Naive B cell (primary cell): ENCODE data around the gene PAK1. TPM values are rescaled to one million over a fixed set of nuclear protein-coding genes. Genes with fewer than 3 reads are reported as not detected.

Experiments used
- ATAC-seq, 2 donors: fragments of 150-1000 bp; cut with Tn5 transposase; 2 replicates each; pipeline ENCODE4 v1.10.0; 2021; ENCODE audit warnings: low read depth in 2 of 2, mild to moderate bottlenecking in 2 of 2, moderate library complexity in 2 of 2
- DNase-seq: peaks from one replicate; pipeline ENCODE4 v3.0.0; 2022
- H3K27ac Mint-ChIP-seq, 6 donors: one replicate each; pipeline ENCODE4 v1.8.0; 2020 to 2022; ENCODE audit warnings: mild to moderate bottlenecking in 6 of 6, mixed read lengths in 6 of 6, moderate library complexity in 5 of 6, inconsistent platforms in 2 of 6
- H3K27me3 Mint-ChIP-seq, 3 donors: one replicate each; pipeline ENCODE4 v1.8.0; 2021 to 2022; ENCODE audit warnings: mixed read lengths in 3 of 3, mild to moderate bottlenecking in 1 of 3
- H3K36me3 Mint-ChIP-seq, 2 donors: one replicate each; pipeline ENCODE4 v1.8.0; 2020 to 2022; ENCODE audit warnings: mixed read lengths in 2 of 2, inconsistent platforms in 1 of 2, mild to moderate bottlenecking in 1 of 2
- H3K4me1 Mint-ChIP-seq, 3 donors: one replicate each; pipeline ENCODE4 v1.8.0; 2020 to 2022; ENCODE audit warnings: mixed read lengths in 3 of 3, inconsistent platforms in 1 of 3, mild to moderate bottlenecking in 1 of 3, moderate library complexity in 1 of 3
- H3K4me3 Mint-ChIP-seq, 8 donors: one replicate each; pipeline ENCODE4 v1.8.0; 2020 to 2022; ENCODE audit warnings: mild to moderate bottlenecking in 8 of 8, mixed read lengths in 8 of 8, moderate library complexity in 8 of 8, inconsistent platforms in 2 of 8
- H3K9me3 Mint-ChIP-seq, 7 donors: one replicate each; pipeline ENCODE4 v1.8.0; 2020 to 2022; ENCODE audit warnings: mixed read lengths in 7 of 7, mild to moderate bottlenecking in 5 of 7, inconsistent platforms in 2 of 7, moderate library complexity in 1 of 7
- polyA plus RNA-seq, 6 donors: library from polyadenylated mRNA; unstranded; fragments of 300-500 nt; fragmentation: Illumina TruSeq; gene quantifications; one replicate each; pipeline ENCODE4 v1.2.3, GENCODE V29; 2021; ENCODE audit warnings: low read depth in 6 of 6

Gene PAK1
- polyA plus RNA-seq: 10 to 100 TPM in 3 of 6 donors, 1 to 10 TPM in 3; 7.4 to 11.9 (median 10.7) TPM

DNA sequence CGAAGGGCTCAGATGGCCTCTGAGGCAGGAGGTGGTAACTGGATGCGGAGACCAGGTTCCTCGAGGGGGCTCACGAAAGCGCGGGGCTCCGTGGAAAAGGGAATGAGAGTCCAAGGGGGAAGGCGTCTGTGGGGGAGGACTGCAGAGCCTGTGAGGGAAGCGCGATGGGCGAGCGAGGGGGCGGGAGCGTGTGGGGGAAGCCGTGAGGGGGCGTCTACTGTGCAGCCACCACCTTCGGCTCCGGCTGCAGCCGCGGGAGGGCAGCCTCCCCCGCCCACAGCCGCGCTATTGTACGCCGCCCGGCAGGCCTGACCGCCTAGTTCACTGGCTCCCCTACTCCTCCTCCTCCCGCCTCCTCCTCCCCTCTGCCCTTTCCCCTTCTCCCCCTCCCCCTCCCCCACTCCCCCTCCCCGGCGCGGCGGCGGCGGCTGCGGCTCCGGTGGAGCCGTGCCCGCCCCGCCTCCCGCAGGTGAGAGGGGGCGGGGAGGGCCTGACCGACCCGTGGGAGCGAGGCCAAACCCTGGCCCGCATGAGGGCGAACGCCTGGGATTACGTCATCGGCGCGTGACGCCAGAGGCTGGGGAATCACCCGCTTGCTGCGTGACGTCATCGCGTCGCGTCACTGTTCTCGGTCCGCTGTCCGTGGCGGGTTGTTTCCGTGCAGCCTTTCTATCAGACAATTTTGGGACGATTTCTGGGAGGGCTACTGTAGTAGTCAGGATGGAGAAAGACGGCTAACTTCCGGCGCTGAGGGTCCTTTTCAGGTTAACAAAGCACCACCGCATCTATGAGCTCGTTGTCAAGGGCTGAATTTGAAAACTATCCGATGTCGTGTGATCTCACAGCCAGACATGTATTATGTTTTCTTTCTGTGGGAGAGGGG lies at the start of gene PAK1:
Gene PAK1, minus strand, starts transcription at position 294 of the 883 bp plus-strand sequence. CDS start 81,574 bp downstream, outside the sequence.
- H3K4me3 Mint-ChIP-seq: peak within 1 kb of the TSS; percentile 74 to 95 (median 91)
- peaks cover 0 to 7% (median 0%) of the 10 kb centered on the region in 3 donors for H3K27me3 Mint-ChIP-seq
- H3K36me3 Mint-ChIP-seq: no peaks in the 10 kb centered on the region
- peak; percentile 93 for DNase-seq
- peaks cover 7 to 12% (median 9%) of the 10 kb centered on the region in 3 donors for H3K4me1 Mint-ChIP-seq
- ATAC-seq: peak; percentile 75
- H3K9me3 Mint-ChIP-seq: no peaks in the 10 kb centered on the region
- H3K27ac Mint-ChIP-seq: peak within 1 kb of the TSS; percentile 97 to 99 (median 99)

DNA sequence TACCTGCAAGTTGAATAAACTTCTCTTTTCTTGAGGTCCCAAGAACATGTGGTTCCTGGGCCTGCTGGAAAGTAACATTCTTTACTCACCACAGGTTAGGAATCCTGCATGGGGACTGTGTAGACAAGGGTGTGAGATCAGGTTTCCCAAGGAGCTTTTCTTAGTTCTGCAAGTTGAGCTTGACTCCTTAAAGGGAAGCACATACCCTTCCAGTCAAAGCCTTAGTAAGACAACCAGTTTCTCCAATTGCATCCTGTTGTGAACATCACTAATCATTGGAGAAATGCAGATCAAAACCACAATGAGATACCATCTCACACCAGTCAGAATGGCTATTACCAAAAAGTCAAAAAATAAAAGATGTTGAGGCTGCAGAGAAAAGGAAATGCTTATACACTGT lies 48.3 kb upstream of the PAK1 start:
- no peaks in the 10 kb centered on the region for H3K27me3 Mint-ChIP-seq
- no peak overlapping the region for H3K27ac Mint-ChIP-seq
- H3K4me3 Mint-ChIP-seq: no peak overlapping the region
- H3K4me1 Mint-ChIP-seq: peaks cover 7 to 14% (median 8%) of the 10 kb centered on the region in 3 donors
- no peak for ATAC-seq
- H3K9me3 Mint-ChIP-seq: peaks cover 0 to 2% (median 0%) of the 10 kb centered on the region in 7 donors
- no peak for DNase-seq
- no peaks in the 10 kb centered on the region for H3K36me3 Mint-ChIP-seq

DNA sequence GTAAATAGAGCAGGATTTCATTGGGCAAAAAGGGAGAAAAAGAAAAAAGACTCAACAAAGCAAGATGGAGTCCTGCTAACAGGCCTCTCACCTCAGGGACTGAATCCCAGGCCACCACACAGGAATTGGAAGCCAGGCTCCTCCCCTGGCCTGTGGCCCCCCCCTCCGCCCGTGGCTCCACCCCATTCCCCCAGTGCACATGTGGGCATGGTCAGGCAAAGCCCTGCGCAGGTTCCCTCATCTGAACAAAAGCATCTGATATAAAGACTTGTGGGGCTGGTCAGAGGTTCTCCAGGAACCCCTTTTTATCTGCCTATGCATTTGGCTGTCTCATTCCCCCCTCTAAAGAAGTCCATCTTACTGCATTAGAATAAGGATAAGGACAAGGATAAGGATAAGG lies 46.0 kb upstream of the PAK1 start:
- DNase-seq: no peak
- no peaks in the 10 kb centered on the region for H3K4me1 Mint-ChIP-seq
- H3K9me3 Mint-ChIP-seq: peaks cover 0 to 2% (median 0%) of the 10 kb centered on the region in 7 donors
- no peak overlapping the region for H3K4me3 Mint-ChIP-seq
- no peaks in the 10 kb centered on the region for H3K27me3 Mint-ChIP-seq
- no peak overlapping the region for H3K27ac Mint-ChIP-seq
- ATAC-seq: no peak
- no peaks in the 10 kb centered on the region for H3K36me3 Mint-ChIP-seq

DNA sequence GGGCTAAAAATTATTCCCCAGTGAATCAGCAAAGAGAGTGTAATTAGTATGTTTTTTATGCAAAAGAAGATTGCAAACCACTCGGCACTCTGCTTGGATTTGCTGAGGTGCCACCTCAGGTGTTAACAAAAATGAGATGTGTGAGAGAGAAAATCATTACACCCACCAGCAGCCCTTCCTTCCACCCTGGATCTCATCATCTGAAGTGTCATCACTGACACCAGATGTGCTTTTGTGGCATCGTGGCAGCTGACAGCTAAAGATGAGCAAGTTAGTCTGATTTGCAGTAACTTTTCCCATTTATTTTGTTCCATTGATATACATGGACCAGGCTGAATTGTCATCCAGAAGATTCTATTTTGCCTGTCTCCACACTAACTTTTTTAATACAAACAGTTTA lies 44.6 kb upstream of the PAK1 start:
- no peak for ATAC-seq
- H3K27me3 Mint-ChIP-seq: no peaks in the 10 kb centered on the region
- H3K27ac Mint-ChIP-seq: no peak overlapping the region

DNA sequence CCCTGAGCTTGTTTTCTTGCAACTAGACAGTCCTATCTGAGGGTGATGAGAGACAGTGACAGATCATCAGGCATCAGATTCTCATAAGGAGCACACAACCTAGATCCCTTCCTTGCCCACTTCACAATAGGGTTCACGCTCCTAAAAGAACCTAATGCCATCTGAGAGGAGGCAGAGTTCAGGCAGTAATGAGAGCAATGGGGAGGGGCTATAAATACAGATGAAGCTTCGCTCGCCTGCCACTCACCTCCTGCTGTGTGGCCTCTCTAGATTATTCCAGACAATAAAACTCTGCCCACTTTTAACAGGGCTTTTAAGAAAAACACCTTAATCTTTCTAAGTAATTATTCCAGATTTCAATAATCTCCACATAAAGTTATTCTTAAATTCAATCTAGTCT lies 43.9 kb upstream of the PAK1 start:
- no peak overlapping the region for H3K4me3 Mint-ChIP-seq
- no peak overlapping the region for H3K27ac Mint-ChIP-seq
- no peaks in the 10 kb centered on the region for H3K27me3 Mint-ChIP-seq

More for the DNA sequence above, 44.6 kb upstream of the PAK1 start:
- Mint-ChIP-seq H3K4me1 (no peaks in the 10 kb centered on the region), H3K4me3 (no peak overlapping the region), H3K36me3 (no peaks in the 10 kb centered on the region), H3K9me3 (peaks cover 0 to 2% (median 0%) of the 10 kb centered on the region in 7 donors)
- no peak for DNase-seq

DNA sequence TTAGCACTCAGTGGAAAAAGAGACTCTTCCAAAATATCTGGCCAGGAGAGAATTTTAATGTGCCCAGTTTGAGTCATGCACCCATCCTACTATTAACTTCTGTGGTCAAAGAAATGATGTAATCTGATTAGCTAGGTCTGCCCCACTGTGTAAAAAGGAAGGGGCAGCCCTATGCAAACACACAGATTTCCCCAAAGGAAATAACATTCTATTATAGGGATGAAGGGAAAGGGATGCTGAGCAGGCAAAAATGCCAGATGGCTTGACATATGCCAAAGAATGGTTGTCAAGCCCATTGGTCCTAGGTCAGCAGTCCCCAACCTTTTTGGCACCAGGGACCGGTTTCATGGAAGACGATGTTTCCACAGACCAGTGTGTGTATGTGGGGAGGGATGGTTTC lies 43.3 kb upstream of the PAK1 start:
- H3K27me3 Mint-ChIP-seq: peaks cover 0 to 4% (median 2%) of the 10 kb centered on the region in 3 donors
- H3K4me3 Mint-ChIP-seq: no peak overlapping the region
- H3K9me3 Mint-ChIP-seq: peaks cover 0 to 2% (median 0%) of the 10 kb centered on the region in 7 donors
- no peak overlapping the region for H3K27ac Mint-ChIP-seq
- ATAC-seq (no peak), DNase-seq (no peak)
- H3K4me1 Mint-ChIP-seq: no peaks in the 10 kb centered on the region
- no peaks in the 10 kb centered on the region for H3K36me3 Mint-ChIP-seq

More for the DNA sequence above, 43.9 kb upstream of the PAK1 start:
- no peak for ATAC-seq
- no peaks in the 10 kb centered on the region for H3K4me1 Mint-ChIP-seq
- DNase-seq: no peak
- no peaks in the 10 kb centered on the region for H3K36me3 Mint-ChIP-seq
- peaks cover 0 to 2% (median 0%) of the 10 kb centered on the region in 7 donors for H3K9me3 Mint-ChIP-seq

DNA sequence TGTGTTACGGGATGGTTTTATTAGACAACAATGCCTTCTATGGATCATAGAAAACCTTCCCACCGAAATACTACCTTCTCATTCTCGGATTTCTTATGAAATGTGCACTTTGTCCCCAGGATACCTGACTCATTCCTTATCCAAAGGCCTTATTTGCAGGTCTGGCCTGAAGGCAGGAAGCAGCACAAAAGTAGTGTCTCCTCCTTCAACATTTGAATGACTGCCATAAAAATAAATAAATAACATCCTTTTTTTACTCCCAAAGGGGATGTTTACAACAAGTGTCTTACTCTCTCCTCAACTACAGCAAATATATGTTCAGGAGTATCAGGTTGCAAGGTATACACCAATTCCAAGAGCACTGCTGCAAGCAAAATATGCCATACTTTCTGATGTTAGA lies 41.6 kb upstream of the PAK1 start:
- peaks cover 0 to 11% (median 9%) of the 10 kb centered on the region in 3 donors for H3K27me3 Mint-ChIP-seq
- peaks cover 0 to 2% (median 0%) of the 10 kb centered on the region in 7 donors for H3K9me3 Mint-ChIP-seq
- H3K4me3 Mint-ChIP-seq: no peak overlapping the region
- no peaks in the 10 kb centered on the region for H3K36me3 Mint-ChIP-seq
- ATAC-seq (no peak), DNase-seq (no peak)
- no peaks in the 10 kb centered on the region for H3K4me1 Mint-ChIP-seq
- H3K27ac Mint-ChIP-seq: no peak overlapping the region

DNA sequence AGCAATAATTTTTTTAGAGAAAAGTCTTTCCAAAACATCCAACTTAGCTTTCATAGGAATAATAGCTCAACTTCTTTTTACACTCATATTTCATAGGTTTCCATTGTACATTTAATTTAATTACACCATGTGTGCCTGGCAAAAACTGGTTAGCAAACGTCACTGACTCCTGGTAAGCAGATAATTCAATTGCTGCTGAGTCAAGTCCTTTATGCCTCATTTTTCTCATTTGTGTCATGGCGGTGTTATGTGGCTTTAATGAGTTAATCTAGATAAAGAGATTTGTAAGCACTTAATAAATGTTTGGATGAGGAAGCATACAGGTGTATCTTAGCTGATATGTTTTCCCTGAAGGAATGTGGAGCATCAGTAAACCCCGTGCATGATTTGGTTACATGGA lies 41.2 kb upstream of the PAK1 start:
- Mint-ChIP-seq H3K4me3 (no peak overlapping the region), H3K36me3 (no peaks in the 10 kb centered on the region), H3K27ac (no peak overlapping the region), H3K27me3 (peaks cover 0 to 11% (median 9%) of the 10 kb centered on the region in 3 donors), H3K9me3 (no peaks in the 10 kb centered on the region), H3K4me1 (no peaks in the 10 kb centered on the region)
- DNase-seq (no peak), ATAC-seq (no peak)

DNA sequence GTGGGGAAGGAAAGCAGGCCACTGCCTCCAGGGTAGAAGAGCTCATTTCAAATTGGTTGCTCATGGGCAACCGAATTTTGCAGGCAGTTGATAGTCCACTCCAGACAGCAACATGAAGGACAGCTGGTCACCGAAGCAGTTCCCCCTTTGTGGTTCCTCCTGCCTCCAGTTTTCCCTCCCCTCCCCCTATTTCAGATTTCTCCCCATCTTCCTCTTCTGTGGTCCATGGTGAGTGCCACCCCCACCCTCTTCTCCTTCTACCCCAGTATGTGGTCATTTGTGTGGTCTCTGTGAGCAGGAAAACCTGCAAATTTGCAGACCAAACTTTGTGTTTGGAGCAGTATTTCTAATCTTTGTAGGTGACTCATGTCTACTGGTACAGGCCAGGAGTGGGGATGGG lies 38.2 kb upstream of the PAK1 start:
- Mint-ChIP-seq H3K36me3 (no peaks in the 10 kb centered on the region), H3K27ac (peak overlapping the region in 1 of 6 donors; percentile 73), H3K27me3 (peaks cover 0 to 11% (median 9%) of the 10 kb centered on the region in 3 donors), H3K4me1 (no peaks in the 10 kb centered on the region), H3K4me3 (no peak overlapping the region), H3K9me3 (peaks cover 0 to 7% (median 0%) of the 10 kb centered on the region in 7 donors)
- DNase-seq: no peak
- no peak for ATAC-seq

DNA sequence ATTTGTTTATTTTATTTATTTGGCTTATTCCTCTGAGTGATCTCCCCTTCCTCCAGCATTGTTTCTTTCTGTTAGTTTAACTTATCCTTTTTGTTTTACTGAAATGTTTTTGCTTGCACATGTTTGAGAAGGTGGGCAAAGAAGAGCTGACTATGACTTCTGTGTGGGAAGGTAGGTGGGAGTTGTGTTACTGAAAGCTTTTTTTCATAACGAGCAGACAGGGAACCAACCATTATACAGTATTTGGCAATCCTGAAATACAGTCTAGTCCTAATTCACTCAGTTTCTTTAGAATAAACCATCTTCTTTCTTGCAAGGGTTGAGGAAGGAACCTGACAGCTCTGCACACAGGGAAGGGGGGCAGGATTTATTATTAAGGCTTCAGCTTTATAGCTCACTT lies 37.0 kb upstream of the PAK1 start:
- H3K36me3 Mint-ChIP-seq: no peaks in the 10 kb centered on the region
- DNase-seq (no peak), ATAC-seq (no peak)
- H3K9me3 Mint-ChIP-seq: peaks cover 0 to 7% (median 0%) of the 10 kb centered on the region in 7 donors
- H3K4me3 Mint-ChIP-seq: no peak overlapping the region
- peak overlapping the region in 2 of 6 donors; percentile 13 to 16 for H3K27ac Mint-ChIP-seq
- H3K4me1 Mint-ChIP-seq: no peaks in the 10 kb centered on the region
- peaks cover 0 to 14% (median 10%) of the 10 kb centered on the region in 3 donors for H3K27me3 Mint-ChIP-seq

DNA sequence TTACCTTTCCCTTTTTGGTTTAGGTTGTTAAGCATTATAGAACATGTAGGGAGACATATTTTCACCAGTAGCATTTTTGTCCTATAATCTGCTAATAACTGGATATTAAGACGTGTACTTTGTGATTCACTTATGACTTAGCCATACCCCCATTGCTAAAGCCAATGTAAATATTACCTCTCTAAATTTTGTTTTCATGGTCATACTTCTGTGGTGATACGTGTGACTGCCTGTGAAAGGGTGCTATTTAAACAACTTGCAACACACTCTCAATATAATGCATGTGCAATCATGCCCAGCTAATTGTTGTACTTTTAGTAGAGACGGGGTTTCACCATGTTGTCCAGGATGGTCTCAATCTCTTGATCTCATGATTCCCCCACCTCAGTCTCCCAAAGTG lies 36.2 kb upstream of the PAK1 start:
- ATAC-seq (no peak), DNase-seq (no peak)
- Mint-ChIP-seq H3K27me3 (peaks cover 0 to 21% (median 15%) of the 10 kb centered on the region in 3 donors), H3K27ac (no peak overlapping the region), H3K4me3 (no peak overlapping the region), H3K9me3 (peaks cover 0 to 7% (median 0%) of the 10 kb centered on the region in 7 donors), H3K36me3 (no peaks in the 10 kb centered on the region), H3K4me1 (no peaks in the 10 kb centered on the region)

DNA sequence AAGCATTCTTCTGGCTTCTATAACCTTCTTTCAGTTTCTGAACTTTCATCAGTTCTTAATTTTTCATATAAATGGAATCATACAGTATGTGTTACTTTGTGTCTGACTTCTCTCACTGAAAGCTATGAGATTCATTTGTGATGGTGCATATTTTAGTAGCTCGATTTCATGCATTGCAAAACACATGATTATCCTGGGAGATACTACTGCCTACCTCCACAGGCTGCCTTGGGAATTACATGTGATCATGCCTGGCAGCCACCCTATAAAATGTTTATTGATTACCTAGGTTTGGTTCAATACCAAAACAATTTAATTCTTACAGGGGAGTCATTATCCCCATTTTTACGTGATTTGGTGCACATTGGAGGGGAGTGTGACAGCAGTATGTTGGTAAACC lies 34.1 kb upstream of the PAK1 start:
- no peak for DNase-seq
- ATAC-seq: no peak
- no peak overlapping the region for H3K27ac Mint-ChIP-seq
- no peak overlapping the region for H3K4me3 Mint-ChIP-seq
- H3K9me3 Mint-ChIP-seq: peaks cover 0 to 7% (median 0%) of the 10 kb centered on the region in 7 donors
- H3K27me3 Mint-ChIP-seq: peaks cover 0 to 21% (median 15%) of the 10 kb centered on the region in 3 donors
- no peaks in the 10 kb centered on the region for H3K4me1 Mint-ChIP-seq
- H3K36me3 Mint-ChIP-seq: no peaks in the 10 kb centered on the region

DNA sequence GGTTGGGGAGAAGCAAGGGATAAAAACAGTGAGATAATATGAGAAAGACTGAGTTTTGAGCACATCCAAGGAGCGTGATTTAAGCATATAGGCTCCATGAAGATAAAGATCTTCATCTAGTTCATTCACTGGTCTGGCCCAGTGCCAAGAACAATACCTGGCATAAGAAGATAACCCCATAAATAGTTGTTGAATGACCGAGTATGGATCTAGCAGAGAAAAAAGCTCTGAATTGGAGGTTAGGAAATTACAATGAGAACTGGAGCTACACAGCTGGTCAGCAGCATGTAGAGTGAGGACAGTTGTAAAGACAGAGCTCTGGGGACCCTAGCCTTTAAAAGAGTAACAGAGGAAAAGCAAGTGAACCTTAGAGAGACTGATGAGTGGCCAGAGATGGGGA lies 33.0 kb upstream of the PAK1 start:
- DNase-seq (no peak), ATAC-seq (no peak)
- Mint-ChIP-seq H3K9me3 (peaks cover 0 to 7% (median 0%) of the 10 kb centered on the region in 7 donors), H3K27me3 (peaks cover 0 to 14% (median 9%) of the 10 kb centered on the region in 3 donors), H3K36me3 (no peaks in the 10 kb centered on the region), H3K4me1 (peaks cover 5 to 7% (median 5%) of the 10 kb centered on the region in 3 donors), H3K27ac (no peak overlapping the region), H3K4me3 (no peak overlapping the region)

DNA sequence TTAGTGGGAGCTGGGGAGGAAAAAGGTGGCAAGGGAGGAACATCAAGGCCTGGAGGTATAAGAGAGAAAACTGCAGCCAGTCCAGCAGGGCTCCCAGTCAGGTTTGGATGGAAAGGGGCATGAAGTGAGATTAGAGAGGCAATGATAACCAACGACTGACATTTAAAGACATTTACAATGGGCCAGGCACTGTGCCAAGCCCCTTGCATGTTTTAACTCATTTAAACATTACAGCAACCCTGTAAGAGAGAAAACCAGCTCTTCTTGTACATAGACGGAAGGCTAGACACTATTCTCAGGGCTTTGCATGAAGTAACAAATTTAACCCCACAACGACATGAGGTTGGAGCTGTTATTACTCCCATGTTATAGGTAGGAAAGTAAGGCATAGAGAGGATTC lies 32.1 kb upstream of the PAK1 start:
- ATAC-seq (no peak), DNase-seq (no peak)
- no peak overlapping the region for H3K4me3 Mint-ChIP-seq
- peaks cover 13 to 16% (median 14%) of the 10 kb centered on the region in 3 donors for H3K4me1 Mint-ChIP-seq
- H3K36me3 Mint-ChIP-seq: no peaks in the 10 kb centered on the region
- H3K27ac Mint-ChIP-seq: peak overlapping the region in 2 of 6 donors; percentile 21 to 24
- peaks cover 0 to 7% (median 0%) of the 10 kb centered on the region in 7 donors for H3K9me3 Mint-ChIP-seq
- peaks cover 0 to 11% (median 11%) of the 10 kb centered on the region in 3 donors for H3K27me3 Mint-ChIP-seq
